RWPE2 (cell line): Measurements from ENCODE around the gene COQ8A.

Experiments
- ATAC-seq: fragments of 200-7000 bp; cut with Tn5 transposase; 3 replicates; pipeline ENCODE4 v1.9.1; 2021; ENCODE audit warnings: low read depth
- DNase-seq: peaks from one replicate; pipeline ENCODE4 v3.0.0-alpha.2; 2020; ENCODE audit warnings: low spot score
- H3K27ac ChIP-seq: fragments of 450-650 bp; 2 replicates; pipeline ENCODE4 v1.5.1; 2017; ENCODE audit warnings: mild to moderate bottlenecking; ENCODE audit not compliant: poor library complexity, severe bottlenecking
- H3K27me3 ChIP-seq: fragments of 250-450 bp; sonication (Bioruptor Pico); 2 replicates; pipeline ENCODE4 v1.5.1; 2021; ENCODE audit warnings: mild to moderate bottlenecking, moderate library complexity; ENCODE audit not compliant: insufficient read depth, poor library complexity, severe bottlenecking
- H3K36me3 ChIP-seq: fragments of 250-450 bp; sonication (Bioruptor Pico); 2 replicates; pipeline ENCODE4 v1.5.1; 2020; ENCODE audit warnings: low read depth, mild to moderate bottlenecking, moderate library complexity
- H3K4me1 ChIP-seq: fragments of 250-450 bp; sonication (Bioruptor Pico); 2 replicates; pipeline ENCODE4 v1.5.1; 2021; ENCODE audit warnings: mild to moderate bottlenecking, moderate library complexity; ENCODE audit not compliant: insufficient read depth, poor library complexity, severe bottlenecking
- H3K4me3 ChIP-seq: fragments of 250-450 bp; sonication (Bioruptor Pico); 2 replicates; pipeline ENCODE4 v1.5.1; 2021; ENCODE audit warnings: mild to moderate bottlenecking, moderate library complexity; ENCODE audit not compliant: severe bottlenecking
- H3K9me3 ChIP-seq: fragments of 250-450 bp; sonication (Bioruptor Pico); 2 replicates; pipeline ENCODE4 v1.5.1; 2021; ENCODE audit warnings: mild to moderate bottlenecking, moderate library complexity; ENCODE audit not compliant: severe bottlenecking
- CTCF ChIP-seq: fragments of 450-650 bp; IDR thresholded peaks from one replicate; pipeline ENCODE4 v1.5.1; 2017; ENCODE audit warnings: mild to moderate bottlenecking, moderate library complexity; ENCODE audit not compliant: poor library complexity, severe bottlenecking

COQ8A gene

GRCh38 chr1:226946841-226947240, 6.7 kb downstream of the COQ8A start:
- no peak overlapping the region for H3K4me3 ChIP-seq
- no peaks in the 10 kb centered on the region for H3K9me3 ChIP-seq
- DNase-seq (no peak), ATAC-seq (no peak)
- no peaks in the 10 kb centered on the region for H3K4me1 ChIP-seq
- no peaks in the 10 kb centered on the region for H3K36me3 ChIP-seq
- no peaks in the 10 kb centered on the region for H3K27me3 ChIP-seq
- no peak for TF ChIP-seq CTCF
- H3K27ac ChIP-seq, result no peak overlapping the region

- Histone ChIP-seq H3K27me3 (no peaks in the 10 kb centered on the region), H3K27ac (no peak overlapping the region), H3K36me3 (no peaks in the 10 kb centered on the region), H3K4me3 (no peak overlapping the region), H3K4me1 (no peaks in the 10 kb centered on the region), H3K9me3 (no peaks in the 10 kb centered on the region)
- no peak for TF ChIP-seq CTCF
- no peak for DNase-seq
- no peak for ATAC-seq
Observed at GRCh38 chr1:226948051-226948450, 8.0 kb downstream of the COQ8A start.

GRCh38 chr1:226948480-226948879, 8.4 kb downstream of the COQ8A start:
- ATAC-seq (no peak), DNase-seq (no peak)
- no peak for TF ChIP-seq CTCF
- Histone ChIP-seq H3K4me1 (no peaks in the 10 kb centered on the region), H3K27me3 (no peaks in the 10 kb centered on the region), H3K27ac (no peak overlapping the region), H3K4me3 (no peak overlapping the region), H3K36me3 (no peaks in the 10 kb centered on the region), H3K9me3 (no peaks in the 10 kb centered on the region)

- DNase-seq, result no peak
- H3K4me3 ChIP-seq, result no peak overlapping the region
- H3K36me3 ChIP-seq, result no peaks in the 10 kb centered on the region
- H3K9me3 ChIP-seq, result no peaks in the 10 kb centered on the region
- ATAC-seq, result no peak
- H3K4me1 ChIP-seq, result no peaks in the 10 kb centered on the region
- TF ChIP-seq CTCF, result no peak
- no peak overlapping the region for H3K27ac ChIP-seq
- H3K27me3 ChIP-seq, result no peaks in the 10 kb centered on the region
Observed at GRCh38 chr1:226948996-226949395, 8.9 kb downstream of the COQ8A start.

GRCh38 chr1:226949401-226949800, 9.3 kb downstream of the COQ8A start:
- Histone ChIP-seq H3K4me1 (no peaks in the 10 kb centered on the region), H3K27ac (no peak overlapping the region), H3K9me3 (no peaks in the 10 kb centered on the region), H3K4me3 (no peak overlapping the region), H3K27me3 (no peaks in the 10 kb centered on the region), H3K36me3 (no peaks in the 10 kb centered on the region)
- no peak for TF ChIP-seq CTCF
- no peak for ATAC-seq
- no peak for DNase-seq
